GM12865 (cell line): ENCODE data around the gene ZNF184.

Source experiments
- DNase-seq: peaks from one replicate; pipeline ENCODE4 v3.0.0; 2010; ENCODE audit warnings: low read depth
- H3K4me3 ChIP-seq: 2 replicates; pipeline ENCODE4 v1.5.1; 2011; ENCODE audit warnings: mild to moderate bottlenecking, low read depth, low read length, control low read depth
- CTCF ChIP-seq: IDR thresholded peaks from 2 replicates; pipeline ENCODE4 v1.5.1; 2011; ENCODE audit warnings: low read length, control low read depth, low read depth, inconsistent platforms; ENCODE audit not compliant: insufficient read depth; ENCODE audit errors: missing control alignments

The ZNF184 gene

GRCh38 chr6:27422651-27423332 lies 50.1 kb downstream of the ZNF184 start:
- TF ChIP-seq CTCF, result no peak
- DNase-seq, result no peak

DNA sequence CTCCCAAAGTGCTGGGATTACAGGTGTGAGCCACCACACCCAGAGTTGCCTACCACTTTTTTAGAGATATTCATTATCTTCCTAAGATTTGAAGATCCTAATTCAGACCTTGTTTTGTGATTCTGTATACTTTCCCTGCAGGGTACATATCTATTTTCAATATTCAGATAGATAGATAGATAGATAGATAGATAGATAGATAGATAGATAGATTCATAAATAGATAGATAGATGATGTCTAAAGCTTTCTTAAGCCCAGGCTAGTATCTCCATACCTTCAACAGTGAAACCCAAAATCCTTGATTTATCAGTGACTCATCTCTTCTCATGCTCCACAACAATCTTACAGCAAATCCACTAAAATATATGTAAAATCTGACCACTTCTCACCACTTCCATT lies 53.5 kb downstream of the ZNF184 start:
- no peak overlapping the region for H3K4me3 ChIP-seq
- no peak for DNase-seq
- TF ChIP-seq CTCF, result no peak

More at GRCh38 chr6:27422651-27423332, 50.1 kb downstream of the ZNF184 start:
- H3K4me3 ChIP-seq, result no peak overlapping the region

- TF ChIP-seq CTCF, result no peak
Observed at GRCh38 chr6:27415898-27416297, 57.0 kb downstream of the ZNF184 start.

DNA sequence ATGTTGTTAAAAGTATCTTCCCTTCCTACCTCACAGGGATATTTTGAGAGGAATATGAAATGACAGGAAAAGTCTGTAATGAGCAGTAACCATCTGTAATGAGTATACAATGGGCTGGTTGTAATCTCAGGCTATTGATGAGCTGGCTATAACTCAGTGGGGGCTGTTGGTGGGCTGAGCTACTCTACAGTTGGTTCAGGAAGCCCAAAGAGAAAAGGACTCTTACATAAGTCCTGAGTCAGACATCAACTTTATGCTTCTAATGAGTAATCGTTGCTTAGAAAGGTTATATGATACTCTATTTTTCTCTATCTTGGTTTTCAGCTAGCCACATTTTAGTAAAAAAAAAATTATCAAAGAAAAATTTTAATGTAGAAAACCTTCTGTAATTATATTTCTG lies 57.9 kb downstream of the ZNF184 start:
- no peak for DNase-seq
- H3K4me3 ChIP-seq, result no peak overlapping the region
- TF ChIP-seq CTCF, result no peak

More at GRCh38 chr6:27415898-27416297, 57.0 kb downstream of the ZNF184 start:
- DNase-seq, result no peak
- H3K4me3 ChIP-seq, result no peak overlapping the region

GRCh38 chr6:27414300-27414699 lies 58.6 kb downstream of the ZNF184 start:
- TF ChIP-seq CTCF, result no peak
- no peak for DNase-seq
- H3K4me3 ChIP-seq, result no peak overlapping the region

DNA sequence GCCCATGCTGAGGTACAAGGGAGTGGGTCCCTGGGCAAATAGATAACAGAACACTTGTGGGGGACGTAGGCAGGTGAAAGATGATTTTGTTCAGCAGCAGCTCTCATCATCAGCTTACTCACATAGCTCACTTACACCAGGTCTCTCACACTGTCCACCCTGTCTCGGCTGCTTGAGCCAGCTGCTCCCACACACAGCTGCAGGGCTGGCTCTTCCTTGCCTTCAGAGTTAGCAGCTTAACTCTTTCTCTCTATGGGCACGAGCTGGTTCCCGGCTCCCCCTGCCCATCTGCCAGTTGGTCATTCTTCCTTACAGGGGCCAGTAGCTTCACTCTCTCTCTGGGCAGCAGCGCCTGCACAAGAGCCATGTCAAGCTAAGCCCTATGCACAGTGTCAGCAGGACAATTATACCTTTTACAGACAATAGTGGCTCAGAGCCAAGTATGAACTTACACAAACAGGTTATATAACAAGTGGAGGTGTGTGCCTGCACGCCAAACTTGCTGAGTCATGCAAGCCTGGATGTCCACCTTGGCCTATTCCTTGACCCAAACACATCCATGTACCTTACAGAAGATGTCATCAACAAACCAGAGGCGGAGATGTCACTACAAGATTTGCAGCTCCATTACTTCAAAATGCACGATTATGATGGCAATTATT lies 65.6 kb downstream of the ZNF184 start:
- H3K4me3 ChIP-seq, result no peak overlapping the region
- TF ChIP-seq CTCF, result no peak
- DNase-seq, result no peak
